Kidney epithelial cell (primary cell): Measurements from ENCODE around the gene PCDHGA1. TPM values are rescaled to one million over a fixed set of nuclear protein-coding genes. Genes with fewer than 3 reads are reported as not detected.
"Not testable (repeated sequence)": the region's sequence is repeated elsewhere in the genome, so short reads cannot be mapped to it uniquely, and the experiment has no call there.

ENCODE experiments used
- DNase-seq: peaks from one replicate; pipeline ENCODE4 v3.0.0-alpha.2; 2010; ENCODE audit warnings: low read depth
- H3K27me3 ChIP-seq: 2 replicates; pipeline ENCODE4 v1.6.0; 2011; ENCODE audit warnings: low read length; ENCODE audit not compliant: control insufficient read depth, insufficient read depth
- H3K36me3 ChIP-seq: 2 replicates; pipeline ENCODE4 v1.5.1; 2011; ENCODE audit warnings: low read length; ENCODE audit not compliant: control insufficient read depth, insufficient read depth
- H3K4me3 ChIP-seq: 2 replicates; pipeline ENCODE4 v1.5.1; 2011; ENCODE audit warnings: low read depth, mild to moderate bottlenecking, control low read depth, low read length
- CTCF ChIP-seq: IDR thresholded peaks from 2 replicates; pipeline ENCODE4 v1.5.1; 2011; ENCODE audit warnings: mild to moderate bottlenecking, moderate library complexity, low read length, control low read depth, inconsistent platforms; ENCODE audit not compliant: insufficient read depth, poor library complexity, severe bottlenecking
- total RNA-seq: library from RNA; depleted of rRNA; stranded (reverse); fragments of >200 nt; gene quantifications from 2 replicates; pipeline ENCODE4 v1.2.3, GENCODE V29; 2015

Gene PCDHGA1
- total RNA-seq, 1 donor from 2014 or later: 0.67 TPM

- DNase-seq: no peak
- Histone ChIP-seq H3K36me3 (no peaks in the 10 kb centered on the region), H3K4me3 (no peak overlapping the region), H3K27me3 (peaks cover 12% of the 10 kb centered on the region)
- TF ChIP-seq CTCF: no peak
Measured at GRCh38 chr5:141427783-141428426, 97.6 kb downstream of the PCDHGA1 start.

GRCh38 chr5:141430332-141431113 lies 100.2 kb downstream of the PCDHGA1 start, which contains the start of gene PCDHGA12:
TSS of gene PCDHGA12 (plus strand) at chr5:141430507. CDS start at chr5:141430760, 253 bp downstream.
- Histone ChIP-seq H3K36me3 (no peaks in the 10 kb centered on the region), H3K4me3 (no peak within 1 kb of the TSS), H3K27me3 (peaks cover 8% of the 10 kb centered on the region)
- TF ChIP-seq CTCF: peak; percentile 35
- no peak for DNase-seq

- Histone ChIP-seq H3K4me3 (no peak overlapping the region), H3K27me3 (peaks cover 8% of the 10 kb centered on the region), H3K36me3 (no peaks in the 10 kb centered on the region)
- no peak for DNase-seq
- no peak for TF ChIP-seq CTCF
Measured at GRCh38 chr5:141431286-141431685, 101.0 kb downstream of the PCDHGA1 start.

- H3K36me3 ChIP-seq, H3K4me3 ChIP-seq, DNase-seq, H3K27me3 ChIP-seq: not testable (repeated sequence)
Measured at GRCh38 chr5:141432308-141432707, 102.0 kb downstream of the PCDHGA1 start.

- H3K36me3 ChIP-seq, H3K4me3 ChIP-seq, DNase-seq, H3K27me3 ChIP-seq: not testable (repeated sequence)
Measured at GRCh38 chr5:141432726-141433125, 102.4 kb downstream of the PCDHGA1 start.

GRCh38 chr5:141434006-141434405 lies 103.7 kb downstream of the PCDHGA1 start:
- H3K36me3 ChIP-seq: no peaks in the 10 kb centered on the region
- H3K27me3 ChIP-seq: peaks cover 8% of the 10 kb centered on the region
- TF ChIP-seq CTCF: no peak
- no peak overlapping the region for H3K4me3 ChIP-seq
- DNase-seq: no peak
